AG09309 (cell line): ENCODE data around the gene NUDCD3.

Experiments used
- DNase-seq: peaks from one replicate; pipeline ENCODE4 v3.0.0-alpha.2; 2010; ENCODE audit warnings: low read depth
- H3K4me3 ChIP-seq: 2 replicates; pipeline ENCODE4 v1.5.1; 2011; ENCODE audit warnings: mild to moderate bottlenecking, low read depth, low read length, moderate library complexity; ENCODE audit not compliant: control insufficient read depth
- TF ChIP-seq, protein P1 (sequence below): IDR thresholded peaks from 2 replicates; pipeline ENCODE4 v1.5.1; 2011; ENCODE audit warnings: mild to moderate bottlenecking, low read depth, low read length, inconsistent platforms; ENCODE audit not compliant: insufficient read depth, control insufficient read depth; ENCODE audit errors: missing control alignments

The NUDCD3 gene

DNA sequence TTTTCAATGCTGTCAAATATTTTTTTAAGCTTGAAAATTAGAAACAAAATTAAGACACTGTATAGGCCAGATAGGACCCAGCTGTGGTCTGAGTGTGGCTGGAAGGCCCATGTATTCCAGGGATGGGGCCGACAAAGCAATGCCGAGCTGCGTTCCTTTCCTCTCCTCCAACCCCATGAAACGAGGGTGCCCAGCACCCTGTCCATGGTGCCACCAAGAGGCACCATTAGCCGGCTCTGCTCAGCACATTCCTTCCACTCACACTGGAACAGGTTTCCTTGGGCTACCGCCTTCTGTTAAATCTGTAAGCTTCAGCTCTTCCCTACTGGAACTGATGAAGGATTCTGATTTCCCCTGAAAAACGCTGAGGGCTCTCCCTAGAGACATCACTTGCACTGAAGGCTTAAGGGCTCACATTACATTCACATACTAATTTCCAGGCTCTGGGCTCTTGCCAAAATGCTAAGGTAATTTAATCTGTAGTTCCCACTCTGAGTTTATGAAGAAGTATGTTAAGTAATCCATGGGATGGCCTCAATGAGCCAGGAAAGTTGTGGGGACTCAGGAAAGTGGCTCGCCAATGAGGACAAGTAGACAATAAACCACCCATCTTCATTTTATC lies 91.4 kb downstream of the NUDCD3 start:
- no peak overlapping the region for H3K4me3 ChIP-seq
- TF ChIP-seq, protein P1, sequence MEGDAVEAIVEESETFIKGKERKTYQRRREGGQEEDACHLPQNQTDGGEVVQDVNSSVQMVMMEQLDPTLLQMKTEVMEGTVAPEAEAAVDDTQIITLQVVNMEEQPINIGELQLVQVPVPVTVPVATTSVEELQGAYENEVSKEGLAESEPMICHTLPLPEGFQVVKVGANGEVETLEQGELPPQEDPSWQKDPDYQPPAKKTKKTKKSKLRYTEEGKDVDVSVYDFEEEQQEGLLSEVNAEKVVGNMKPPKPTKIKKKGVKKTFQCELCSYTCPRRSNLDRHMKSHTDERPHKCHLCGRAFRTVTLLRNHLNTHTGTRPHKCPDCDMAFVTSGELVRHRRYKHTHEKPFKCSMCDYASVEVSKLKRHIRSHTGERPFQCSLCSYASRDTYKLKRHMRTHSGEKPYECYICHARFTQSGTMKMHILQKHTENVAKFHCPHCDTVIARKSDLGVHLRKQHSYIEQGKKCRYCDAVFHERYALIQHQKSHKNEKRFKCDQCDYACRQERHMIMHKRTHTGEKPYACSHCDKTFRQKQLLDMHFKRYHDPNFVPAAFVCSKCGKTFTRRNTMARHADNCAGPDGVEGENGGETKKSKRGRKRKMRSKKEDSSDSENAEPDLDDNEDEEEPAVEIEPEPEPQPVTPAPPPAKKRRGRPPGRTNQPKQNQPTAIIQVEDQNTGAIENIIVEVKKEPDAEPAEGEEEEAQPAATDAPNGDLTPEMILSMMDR = no peak
- DNase-seq = no peak

DNA sequence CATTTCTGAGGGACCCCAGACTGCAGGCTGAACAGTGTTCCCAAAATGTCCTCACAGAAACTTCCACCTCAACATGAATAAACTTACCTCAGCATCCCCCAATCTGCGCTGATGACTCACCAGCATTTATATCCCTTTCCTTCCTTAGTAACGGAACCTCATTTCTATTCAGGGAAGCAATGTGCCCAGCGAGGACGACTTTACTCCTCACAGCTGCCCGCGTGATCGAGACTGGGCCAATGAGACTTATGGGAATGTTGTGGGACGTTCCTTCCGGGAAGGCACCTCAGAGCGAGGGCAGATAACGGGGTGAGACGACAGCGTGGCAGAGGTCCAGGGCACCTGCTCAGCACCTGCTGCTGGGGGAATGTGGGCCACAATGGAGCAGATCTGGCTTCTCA lies 91.9 kb downstream of the NUDCD3 start:
- no peak overlapping the region for H3K4me3 ChIP-seq
- TF ChIP-seq, protein P1 = no peak

DNA sequence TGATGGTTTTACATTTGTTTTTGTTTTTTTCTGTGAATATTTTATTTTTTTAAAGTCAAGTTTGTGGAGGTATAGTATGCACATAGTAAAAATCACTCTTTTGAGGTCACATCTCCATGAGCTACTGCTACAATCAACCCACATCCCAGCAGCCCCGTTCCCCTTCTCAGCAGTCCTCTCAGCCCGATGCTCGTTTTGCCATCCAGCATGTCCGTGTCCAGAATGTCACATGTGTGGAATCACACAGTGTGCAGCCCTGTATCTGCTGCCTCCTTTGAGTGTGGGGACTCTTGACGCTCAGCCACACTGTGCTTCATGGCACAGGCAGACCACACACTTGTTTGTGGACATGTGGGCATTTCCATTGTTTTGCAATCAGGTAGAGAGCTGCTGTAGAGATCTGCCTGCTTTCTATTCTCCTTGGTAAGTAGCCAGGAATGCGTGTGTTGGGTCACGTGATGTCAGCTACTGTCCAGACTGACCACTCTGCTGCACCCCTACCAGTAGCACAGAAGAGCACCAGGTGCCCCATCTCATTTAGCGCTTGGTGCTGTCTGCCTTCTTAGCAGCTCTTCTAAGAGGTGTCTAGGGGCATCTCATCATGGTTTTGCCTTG lies 93.4 kb downstream of the NUDCD3 start:
- TF ChIP-seq, protein P1 = no peak
- no peak for DNase-seq

More for the DNA sequence above, 91.9 kb downstream of the NUDCD3 start:
- no peak for DNase-seq

DNA sequence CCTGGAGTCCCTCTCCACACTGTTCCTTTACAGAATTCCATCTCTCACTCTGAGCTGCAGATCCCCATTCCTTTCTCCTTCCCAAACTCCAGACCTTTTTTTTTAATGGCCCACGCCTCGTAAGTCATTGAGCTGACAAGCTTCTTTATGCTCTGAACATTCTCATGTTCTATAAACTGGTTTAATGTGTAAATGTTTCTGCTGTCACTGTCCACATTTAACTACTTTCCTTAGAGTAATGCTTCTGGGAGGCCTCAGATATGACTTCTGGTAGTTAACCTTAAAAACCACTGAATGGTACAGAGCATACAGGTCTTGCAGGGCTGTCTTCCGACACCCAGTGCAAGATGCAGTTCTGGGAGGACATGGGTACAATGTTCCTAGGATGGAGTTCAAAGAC lies 94.0 kb downstream of the NUDCD3 start:
- TF ChIP-seq, protein P1 = no peak
- no peak overlapping the region for H3K4me3 ChIP-seq
- DNase-seq = no peak

More for the DNA sequence above, 93.4 kb downstream of the NUDCD3 start:
- no peak overlapping the region for H3K4me3 ChIP-seq

DNA sequence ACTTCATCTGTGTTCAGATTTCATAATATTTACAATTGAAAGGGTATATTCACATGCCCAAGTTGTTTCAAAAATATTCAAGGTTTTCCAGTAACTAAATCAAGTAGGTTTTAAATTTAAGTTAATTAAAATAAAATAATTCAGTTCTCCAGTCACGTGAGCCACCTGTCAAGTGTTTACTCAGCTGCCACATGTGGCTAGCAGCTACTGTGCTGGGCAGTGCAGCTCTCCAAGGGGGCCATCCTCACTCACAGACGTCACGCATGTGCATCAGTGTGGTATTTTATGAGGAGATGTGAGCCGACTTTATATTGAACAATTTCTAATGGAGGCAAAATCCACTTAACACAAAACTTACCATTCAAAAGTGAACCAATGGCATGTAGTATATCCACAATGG lies 95.4 kb downstream of the NUDCD3 start:
- DNase-seq = no peak
- TF ChIP-seq, protein P1 = no peak
- H3K4me3 ChIP-seq = no peak overlapping the region

DNA sequence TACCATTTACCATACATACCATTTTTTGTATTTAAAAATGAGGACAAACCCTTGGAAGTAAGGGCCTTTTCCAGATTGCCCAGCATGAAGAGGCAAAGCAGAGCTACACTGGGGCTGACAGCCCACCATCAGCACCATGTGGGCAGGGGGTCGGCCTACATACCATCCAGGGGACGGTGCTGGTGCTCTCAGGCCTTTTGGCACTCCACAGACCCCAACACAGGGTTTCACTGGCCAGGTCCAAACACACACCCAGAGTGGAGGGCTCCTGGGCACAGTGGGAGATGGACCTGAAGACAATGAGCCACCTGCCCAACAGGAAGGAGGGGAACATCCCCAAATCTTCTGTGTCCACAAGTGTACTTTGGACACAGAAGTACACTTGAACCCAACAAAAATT lies 95.8 kb downstream of the NUDCD3 start:
- DNase-seq = no peak
- TF ChIP-seq, protein P1 = no peak
- H3K4me3 ChIP-seq = no peak overlapping the region
